Cerebellar nuclear complex (tissue), 1 donor: ENCODE results near the gene TMEM175.
"Not testable (repeated sequence)": the region's sequence is repeated elsewhere in the genome, so short reads cannot be mapped to it uniquely, and the experiment has no call there.

ENCODE experiments used
- DNase-seq, 2 experiments: peaks; one replicate each; lab custom pipeline; 2025; lab: John Stamatoyannopoulos, UW

Gene TMEM175

GRCh38 chr4:970854-971520 lies 38.7 kb downstream of the TMEM175 start:
- no peak for DNase-seq

GRCh38 chr4:971666-972500 lies 39.6 kb downstream of the TMEM175 start:
- no peak for DNase-seq

GRCh38 chr4:972651-973424 lies 40.6 kb downstream of the TMEM175 start:
- no peak for DNase-seq

- DNase-seq, result peak in 1 of 2 experiments; percentile 47
Measured at GRCh38 chr4:973431-974397, 41.5 kb downstream of the TMEM175 start, which contains the start of gene DGKQ. TSS of gene DGKQ (minus strand) at chr4:973569. CDS start at chr4:973482, 87 bp downstream.

GRCh38 chr4:974668-975067 lies 42.4 kb downstream of the TMEM175 start:
- DNase-seq, result no peak

GRCh38 chr4:976016-976415 lies 43.8 kb downstream of the TMEM175 start:
- not testable (repeated sequence) for DNase-seq

GRCh38 chr4:978957-979701 lies 46.9 kb downstream of the TMEM175 start:
- no peak for DNase-seq

- no peak for DNase-seq
Measured at GRCh38 chr4:982291-982690, 50.0 kb downstream of the TMEM175 start.

- no peak for DNase-seq
Measured at GRCh38 chr4:982814-983213, 50.6 kb downstream of the TMEM175 start.

- no peak for DNase-seq
Measured at GRCh38 chr4:984336-985054, 52.2 kb downstream of the TMEM175 start.

- DNase-seq, result no peak
Measured at GRCh38 chr4:985123-985830, 53.0 kb downstream of the TMEM175 start.

GRCh38 chr4:986428-986878 lies 54.2 kb downstream of the TMEM175 start:
- no peak for DNase-seq

- DNase-seq, result peak in 1 of 2 experiments; percentile 44
Measured at GRCh38 chr4:986879-987623, 54.8 kb downstream of the TMEM175 start, which contains the start of gene IDUA. TSS of gene IDUA (plus strand) at chr4:987044. CDS start at chr4:987085, 41 bp downstream.

GRCh38 chr4:987624-988513 lies 55.6 kb downstream of the TMEM175 start:
- DNase-seq, result no peak

GRCh38 chr4:988726-989721 lies 56.8 kb downstream of the TMEM175 start:
- DNase-seq, result no peak
